HK-2 (cell line): ENCODE measurements around the gene MRPL28.
"Not testable (repeated sequence)": the region's sequence is repeated elsewhere in the genome, so short reads cannot be mapped to it uniquely, and the experiment has no call there.

Source experiments
- DNase-seq: peaks from one replicate; pipeline ENCODE4 v3.0.0-alpha.2; 2018; ENCODE audit not compliant: unreplicated experiment

Gene MRPL28

DNA sequence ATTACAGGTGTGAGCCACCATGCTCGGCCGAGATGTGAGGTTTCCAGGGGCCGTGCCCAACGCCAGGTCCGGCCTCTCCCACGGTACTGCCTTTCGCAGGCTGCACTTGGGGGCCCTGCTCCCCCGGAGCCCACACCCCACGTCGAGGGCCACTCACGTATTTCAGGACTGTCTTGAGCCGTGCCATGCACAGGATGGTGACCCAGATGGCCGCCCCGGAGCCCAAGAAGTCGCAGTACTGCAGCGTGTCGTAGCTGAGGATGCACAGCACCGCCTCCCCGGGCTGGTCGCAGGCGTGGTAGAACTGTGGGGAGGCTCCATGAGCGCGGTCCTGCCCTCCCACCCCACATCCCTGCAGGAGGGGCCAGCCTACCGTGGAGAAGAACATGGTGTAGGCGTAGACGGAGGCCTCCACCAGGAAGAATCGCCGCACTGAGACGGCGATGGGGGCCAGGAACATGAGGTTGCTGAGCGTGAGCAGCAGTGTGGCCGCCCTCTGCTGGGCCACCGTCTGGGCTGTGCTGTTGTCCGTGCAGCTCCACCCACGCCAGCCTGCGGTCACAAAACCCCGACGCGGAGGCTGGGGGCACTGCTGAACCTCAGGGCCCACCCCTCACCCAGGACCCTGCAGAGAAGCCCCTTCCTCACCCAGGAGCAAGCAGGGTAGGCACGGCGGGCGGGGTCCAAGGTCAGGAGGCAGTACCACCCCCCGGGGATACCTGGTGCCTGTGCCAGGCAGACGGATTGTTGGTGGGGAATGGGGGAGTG is 3.7 kb upstream of the MRPL28 start:
- DNase-seq, result no peak

DNA sequence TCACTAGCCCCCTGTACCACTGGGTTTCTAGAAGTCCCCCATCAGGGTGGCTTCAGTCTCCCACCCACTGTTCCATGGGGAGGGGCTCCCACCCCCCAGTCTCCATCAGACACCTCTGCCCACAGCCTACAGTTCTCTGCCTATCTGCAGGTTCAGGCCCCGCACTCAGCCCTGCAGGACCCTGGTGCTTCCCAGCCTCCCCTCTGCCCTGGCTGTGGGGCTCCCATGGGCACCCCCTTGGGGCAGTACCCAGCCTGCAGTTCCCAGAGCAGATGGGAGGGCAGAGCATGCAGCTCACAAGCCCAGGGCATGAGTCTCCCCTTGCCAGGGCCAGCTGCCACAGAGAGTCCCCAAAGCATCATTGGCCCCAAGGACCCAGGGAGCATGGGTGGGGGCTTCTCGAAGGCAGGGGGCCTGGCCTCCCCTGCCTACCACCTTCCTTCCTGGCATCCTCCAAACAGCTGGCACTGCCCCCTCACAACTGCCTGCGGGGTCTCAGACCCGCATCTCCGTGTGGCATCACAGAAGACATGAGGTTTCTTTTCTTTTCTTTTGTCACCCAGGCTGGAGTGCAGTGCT is 2.8 kb upstream of the MRPL28 start:
- DNase-seq, result no peak

DNA sequence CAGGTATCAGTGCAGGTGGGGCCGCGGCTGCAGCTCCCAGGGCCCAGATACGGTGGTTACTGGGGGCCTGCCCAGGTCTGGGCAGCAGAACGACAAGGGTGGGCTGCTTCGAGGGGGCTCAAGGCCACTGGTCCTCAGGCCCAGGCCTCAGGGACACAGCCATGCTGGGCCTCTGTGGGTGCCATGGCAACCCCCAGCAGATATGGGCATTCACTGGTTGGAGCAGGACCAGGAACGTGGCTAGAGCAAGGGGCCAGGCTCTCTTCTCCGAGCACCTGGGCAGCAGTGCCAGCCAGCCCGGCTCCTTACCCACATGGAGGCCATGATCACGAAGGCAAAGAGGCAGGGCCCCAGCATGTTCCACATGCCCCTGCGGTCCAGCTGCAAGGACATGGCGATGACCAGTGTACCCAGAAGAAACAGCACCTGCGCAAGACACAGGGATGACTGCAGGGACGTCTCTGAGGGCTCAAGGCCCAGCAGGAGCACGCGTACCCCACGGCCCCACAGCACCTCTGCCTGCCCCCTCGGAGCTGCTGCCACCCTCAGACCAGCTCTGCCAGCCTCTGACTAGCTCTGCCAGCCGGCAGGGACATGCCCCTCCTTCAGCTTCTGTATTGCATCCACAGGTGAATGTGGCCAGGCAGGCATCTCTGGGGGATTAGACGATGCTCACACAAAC is 2.1 kb upstream of the MRPL28 start:
- no peak for DNase-seq

DNA sequence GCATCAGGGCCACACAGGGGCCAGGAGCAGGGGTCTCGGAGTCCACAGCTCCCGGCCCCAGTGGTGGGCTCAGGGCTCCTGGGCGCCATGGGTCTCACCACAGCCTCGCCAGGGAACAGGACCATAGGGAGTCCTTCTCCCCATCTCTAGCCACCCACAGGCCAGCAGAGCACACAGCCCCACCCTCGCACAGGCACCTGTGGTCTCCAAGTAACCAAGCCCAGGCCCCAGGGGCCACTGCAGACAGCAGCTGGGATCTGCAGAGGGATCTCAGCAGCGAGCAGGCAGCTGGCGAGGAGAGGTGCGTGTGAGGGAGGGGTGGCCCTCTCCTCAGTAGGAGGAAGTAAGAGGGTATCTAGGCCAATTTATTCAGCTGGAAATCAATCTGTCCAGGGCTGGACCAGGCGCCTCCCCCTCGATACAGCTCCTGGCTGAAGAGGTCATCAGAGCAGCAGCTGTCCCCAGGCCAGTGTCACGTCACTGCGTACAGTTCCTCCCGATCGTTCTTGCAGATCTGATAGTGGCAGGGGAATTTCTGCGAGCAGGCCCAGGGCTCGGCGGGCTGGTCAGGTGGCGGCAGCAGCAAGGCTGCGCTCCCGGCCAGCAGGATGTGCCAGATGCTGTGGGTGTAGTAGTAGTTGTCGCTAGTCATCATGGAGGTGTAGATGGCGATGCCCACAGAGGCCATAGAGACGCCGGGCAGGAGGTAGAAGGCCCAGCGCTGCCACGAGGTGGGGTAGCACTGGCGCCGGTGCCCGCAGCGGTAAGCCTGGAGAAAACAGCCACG is 1.4 kb upstream of the MRPL28 start:
- DNase-seq, result no peak

DNA sequence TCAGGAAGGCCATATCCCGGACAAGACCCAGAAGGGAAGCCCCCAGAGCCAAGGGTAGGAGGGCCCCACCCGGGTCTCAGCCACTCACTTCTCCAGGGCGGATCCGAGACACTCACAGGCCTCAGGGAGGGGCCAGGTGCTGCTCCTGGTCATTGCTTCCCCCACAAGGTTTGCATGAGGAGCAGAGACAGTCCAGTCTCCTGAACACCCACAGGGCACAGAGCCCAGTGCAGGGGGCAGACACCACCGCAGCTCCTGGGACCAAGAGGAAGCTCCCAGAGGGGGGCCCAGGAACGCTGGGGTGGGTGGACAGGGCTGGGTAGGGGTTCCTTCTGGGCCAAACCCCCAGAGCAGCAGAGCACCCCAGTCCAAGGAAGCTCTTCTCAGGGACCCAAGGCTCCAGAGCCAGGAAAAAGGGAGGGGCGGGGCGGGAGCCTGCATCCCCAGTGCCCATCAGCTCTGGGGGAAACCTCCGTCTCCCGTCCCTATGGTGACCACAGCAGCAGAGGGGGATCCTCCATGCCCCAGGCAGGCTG is 709 bp upstream of the MRPL28 start:
- DNase-seq, result peak; percentile 29

DNA sequence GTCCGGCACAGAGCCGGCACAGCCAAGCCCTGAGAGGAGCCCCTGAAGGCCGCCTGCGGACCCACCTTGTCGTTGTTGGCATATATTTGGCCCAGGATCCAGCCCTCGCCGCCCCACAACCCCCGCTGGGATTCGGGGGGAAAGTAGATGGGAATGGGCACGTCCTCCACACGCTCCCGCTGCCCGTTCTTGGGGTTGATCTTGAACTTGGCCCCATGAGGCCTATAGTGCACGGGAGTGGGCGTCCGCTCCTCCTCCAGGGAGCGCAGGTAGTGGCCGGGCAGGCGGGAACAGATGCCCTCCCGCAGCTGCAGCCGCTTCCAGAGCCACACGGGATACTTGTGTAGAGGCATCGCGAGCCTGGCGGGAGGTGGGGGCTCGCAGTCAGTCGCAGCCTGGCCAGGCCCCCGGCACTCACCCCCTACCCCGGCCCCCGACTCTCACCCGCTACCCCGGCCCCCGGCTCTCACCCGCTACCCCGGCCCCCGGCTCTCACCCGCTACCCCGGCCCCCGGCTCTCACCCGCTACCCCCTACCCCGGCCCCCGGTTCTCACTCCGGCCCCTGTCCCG is 387 bp downstream of the MRPL28 start:
- no peak for DNase-seq

DNA sequence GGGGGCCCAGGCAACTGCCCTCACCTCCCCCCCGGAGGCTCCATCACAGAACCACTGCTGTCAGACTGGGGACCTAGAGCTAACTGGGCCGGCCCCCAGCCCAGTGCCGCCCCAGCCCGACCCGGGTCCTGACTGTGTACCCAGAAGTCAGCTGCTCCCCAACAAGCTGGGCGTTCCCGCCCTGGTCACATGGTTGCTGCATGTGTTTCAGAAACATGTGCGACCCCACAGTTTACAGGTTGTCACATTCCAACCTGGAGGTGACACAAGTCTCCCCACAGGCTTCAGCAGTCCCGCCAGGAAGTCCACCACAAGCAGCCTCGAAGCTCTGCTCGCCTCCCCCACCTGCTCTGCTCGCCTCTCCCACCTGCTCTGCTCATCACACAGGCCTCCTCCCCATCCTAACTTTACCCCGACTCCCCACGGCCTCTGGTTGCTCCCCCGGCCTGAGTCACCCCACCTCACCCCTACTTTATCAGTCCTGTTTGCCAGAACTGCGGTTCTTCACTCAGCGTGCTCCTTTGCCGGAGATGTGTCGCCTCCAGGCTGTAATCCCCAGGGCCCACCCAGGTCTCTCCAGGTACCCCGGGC is 968 bp downstream of the MRPL28 start:
- DNase-seq, result no peak

DNA sequence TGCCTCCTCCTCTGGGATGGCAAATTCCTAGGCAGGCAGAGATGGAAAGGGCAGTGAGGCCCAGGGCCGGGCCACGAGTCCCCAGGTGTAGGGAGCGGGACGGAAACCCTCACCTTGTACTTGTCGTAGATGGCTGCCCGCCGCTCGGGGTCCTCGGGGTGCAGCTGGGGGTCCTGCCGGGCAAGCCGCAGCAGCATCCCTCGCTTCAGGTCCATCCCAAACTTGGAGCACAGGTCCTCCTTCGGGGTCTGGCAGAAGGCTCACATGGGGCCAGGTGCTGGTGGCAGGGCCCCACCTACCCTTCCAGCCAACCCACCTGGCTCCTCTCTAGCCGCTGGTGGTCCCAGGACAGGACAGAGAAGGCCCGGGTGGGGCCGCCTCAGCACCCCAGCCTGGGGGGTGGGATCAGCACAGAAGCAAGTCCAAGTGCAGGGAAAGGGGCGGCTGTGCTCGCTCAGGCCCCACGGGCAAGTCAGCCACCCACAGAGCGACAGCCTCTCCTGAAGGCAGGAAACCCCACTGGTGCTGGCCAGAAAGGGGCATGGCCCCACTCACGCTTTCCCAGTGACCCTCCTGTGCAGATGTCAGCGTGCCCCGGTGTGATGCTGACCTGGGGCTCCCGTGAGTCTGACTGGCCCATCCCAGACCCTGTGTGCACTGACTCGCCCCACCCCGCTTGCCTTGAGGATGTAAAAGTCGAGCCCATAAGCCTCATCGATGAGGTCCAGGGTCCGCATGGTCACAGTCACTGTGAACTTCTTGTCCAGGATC is 1.8 kb downstream of the MRPL28 start:
- DNase-seq, result no peak

DNA sequence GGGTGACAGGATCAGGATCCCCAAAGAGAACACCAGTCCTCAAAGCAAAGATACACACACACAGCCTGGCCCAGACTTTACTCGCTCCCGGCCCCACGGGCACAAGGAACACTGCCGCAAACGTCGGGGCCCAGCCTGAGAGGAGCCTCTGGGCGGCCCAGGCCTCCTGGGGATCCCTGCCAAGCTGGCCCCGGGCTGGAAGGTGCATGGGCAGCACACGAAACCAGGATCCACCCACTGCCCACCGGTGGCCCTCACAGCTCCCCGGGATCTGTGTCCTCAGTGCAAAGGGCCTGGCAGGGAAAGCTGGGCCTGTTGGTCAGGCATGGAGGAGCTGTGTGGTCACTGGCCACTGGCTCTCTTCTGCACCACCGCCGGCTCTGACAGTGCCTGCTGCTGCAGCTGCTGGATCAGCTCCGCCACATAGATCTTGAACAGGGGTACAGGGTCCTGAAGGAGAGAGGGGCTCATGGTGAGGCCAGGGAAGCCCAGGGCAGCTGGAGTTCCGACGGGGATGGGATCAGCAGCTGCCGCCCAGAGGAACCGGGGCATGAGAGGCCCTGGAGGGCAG is 2.9 kb downstream of the MRPL28 start:
- DNase-seq, result no peak

DNA sequence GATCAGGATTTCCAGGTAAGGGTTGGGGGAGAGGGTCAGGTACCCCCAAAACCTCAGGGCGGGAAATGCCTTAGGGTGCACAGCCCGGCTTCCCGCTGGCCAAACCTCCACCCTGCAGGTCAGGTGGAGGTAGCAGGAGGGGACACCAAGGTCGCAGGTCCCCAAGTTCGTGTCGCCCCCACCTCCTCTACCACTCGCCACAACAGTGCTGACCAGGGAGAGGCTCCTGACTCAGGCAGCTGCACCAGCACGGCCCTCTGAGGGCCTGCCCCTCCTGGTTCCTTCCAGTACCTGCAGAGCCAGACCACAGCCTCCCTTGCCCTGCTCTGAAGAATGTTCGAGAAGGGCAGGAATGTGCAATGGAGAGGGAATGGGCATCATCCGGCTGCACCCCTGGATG is 3.9 kb downstream of the MRPL28 start:
- no peak for DNase-seq

DNA sequence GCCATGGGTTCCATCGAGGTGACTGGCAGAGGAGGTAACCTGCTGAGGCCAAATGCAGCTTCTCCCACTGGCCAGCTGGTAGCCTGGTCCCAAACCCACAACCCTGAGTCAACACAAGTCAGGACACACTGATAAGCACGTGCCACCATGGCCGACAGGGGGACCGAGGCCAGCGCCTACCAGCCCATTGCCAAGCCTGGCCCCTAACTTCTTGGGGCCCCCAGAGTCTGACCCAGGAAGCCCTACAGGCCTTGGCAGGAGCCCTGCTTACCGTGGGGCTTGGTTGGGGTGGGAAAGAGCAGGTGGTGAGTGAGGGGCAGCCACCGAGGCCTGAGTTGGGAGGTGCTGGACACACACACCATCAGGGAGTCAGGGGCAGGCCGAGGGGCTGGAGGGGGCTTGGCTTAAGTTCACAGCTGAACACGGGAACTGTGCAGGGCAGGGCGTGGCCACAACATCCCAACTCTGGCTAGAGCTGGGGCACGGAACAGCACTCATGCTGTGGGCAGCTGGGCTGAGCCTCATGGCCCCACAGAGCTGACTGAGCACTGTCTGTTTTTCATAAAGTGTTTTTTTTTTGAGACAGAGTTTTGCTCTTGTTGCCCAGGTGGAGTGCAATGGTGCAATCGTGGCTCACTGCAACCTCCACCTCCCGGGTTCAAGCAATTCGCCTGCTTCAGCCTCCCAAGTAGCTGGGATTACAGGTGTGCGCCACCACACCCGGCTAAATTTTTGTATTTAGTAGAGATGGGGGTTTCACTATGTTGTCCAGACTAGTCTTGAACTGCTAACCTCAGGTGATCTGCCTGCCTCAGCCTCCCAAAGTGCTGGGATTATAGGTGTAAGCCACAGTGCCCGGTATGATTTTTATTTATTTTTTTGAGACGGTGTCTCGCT is 5.5 kb downstream of the MRPL28 start:
- DNase-seq, result no peak

DNA sequence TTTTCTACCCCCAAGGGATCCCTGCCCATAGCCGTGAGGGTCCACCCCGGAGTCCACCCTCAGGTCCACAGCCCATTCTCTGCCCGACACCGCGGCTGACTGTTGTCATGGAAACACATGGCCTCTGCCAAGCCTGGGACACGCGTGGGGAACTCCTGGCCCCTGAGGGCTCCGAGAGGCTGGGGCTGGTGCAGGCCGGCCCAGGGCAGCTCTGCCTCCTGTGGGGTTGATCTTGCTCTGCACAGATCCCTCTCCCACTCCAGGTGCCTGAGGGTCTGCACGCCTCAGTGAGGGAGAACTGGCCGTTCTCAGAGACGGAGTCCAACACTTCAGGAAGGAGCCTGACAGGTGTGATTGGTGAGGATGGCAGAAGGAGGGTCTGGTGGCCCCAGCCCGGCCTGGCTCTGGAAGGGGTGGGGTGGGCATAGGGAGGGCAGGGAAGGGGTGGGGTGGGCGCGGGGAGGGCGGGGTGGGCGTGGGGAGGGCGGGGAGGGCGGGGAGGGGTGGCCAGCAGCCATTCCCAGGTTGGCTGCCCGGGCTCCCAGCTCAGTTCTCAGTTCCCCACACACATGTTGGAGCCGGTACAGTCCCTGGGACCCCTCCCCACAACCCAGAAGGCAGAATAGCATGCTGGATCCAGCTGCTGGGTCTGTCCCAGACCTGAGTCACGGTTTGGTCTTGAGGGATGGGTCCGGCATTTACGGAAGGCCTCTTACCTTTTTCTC is 6.4 kb downstream of the MRPL28 start:
- DNase-seq, result no peak

DNA sequence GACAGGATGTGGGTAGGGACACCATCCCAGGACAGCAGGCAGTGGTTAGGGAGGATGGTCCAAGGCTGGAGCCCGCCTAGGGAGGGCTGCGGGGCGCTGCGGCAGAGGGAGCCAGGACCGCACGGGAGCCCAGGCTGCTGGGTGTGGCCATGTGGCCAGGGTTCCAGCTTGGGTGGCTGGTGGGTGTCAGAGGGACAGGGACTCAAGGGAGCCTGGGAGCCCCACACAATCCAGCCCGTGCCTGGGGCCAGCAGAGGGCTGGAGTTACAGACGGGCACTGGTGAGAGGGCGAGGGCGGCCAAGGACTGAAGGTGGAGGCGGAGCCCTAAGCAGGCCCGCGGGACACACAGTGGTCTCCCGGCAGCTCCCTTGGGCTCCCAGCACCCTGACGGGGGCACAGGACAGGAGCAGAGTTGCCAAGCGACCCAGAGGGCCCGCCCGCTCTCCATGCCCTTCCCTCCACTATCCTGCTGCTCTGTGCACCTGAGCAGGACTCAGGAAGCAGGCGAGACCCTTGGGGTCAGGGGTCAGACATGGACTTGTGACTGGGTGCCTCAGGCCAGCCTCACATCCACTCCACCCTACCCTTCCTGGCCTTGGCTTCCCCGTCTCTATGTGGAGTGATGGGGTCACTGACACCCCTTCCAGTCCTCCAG is 7.1 kb downstream of the MRPL28 start:
- DNase-seq, result no peak

DNA sequence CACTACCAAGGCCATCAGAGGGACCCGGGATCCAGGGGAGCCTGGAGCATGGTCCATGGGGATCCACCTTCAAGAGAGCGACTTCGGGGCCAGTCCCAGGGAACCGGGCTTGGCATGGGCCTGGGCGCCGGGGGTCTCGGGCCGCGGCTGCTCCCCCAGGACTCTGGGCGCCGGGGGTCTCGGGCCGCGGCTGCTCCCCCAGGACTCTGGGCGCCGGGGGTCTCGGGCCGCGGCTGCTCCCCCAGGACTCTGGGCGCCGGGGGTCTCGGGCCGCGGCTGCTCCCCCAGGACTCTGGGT is 7.7 kb downstream of the MRPL28 start:
- not testable (repeated sequence) for DNase-seq

DNA sequence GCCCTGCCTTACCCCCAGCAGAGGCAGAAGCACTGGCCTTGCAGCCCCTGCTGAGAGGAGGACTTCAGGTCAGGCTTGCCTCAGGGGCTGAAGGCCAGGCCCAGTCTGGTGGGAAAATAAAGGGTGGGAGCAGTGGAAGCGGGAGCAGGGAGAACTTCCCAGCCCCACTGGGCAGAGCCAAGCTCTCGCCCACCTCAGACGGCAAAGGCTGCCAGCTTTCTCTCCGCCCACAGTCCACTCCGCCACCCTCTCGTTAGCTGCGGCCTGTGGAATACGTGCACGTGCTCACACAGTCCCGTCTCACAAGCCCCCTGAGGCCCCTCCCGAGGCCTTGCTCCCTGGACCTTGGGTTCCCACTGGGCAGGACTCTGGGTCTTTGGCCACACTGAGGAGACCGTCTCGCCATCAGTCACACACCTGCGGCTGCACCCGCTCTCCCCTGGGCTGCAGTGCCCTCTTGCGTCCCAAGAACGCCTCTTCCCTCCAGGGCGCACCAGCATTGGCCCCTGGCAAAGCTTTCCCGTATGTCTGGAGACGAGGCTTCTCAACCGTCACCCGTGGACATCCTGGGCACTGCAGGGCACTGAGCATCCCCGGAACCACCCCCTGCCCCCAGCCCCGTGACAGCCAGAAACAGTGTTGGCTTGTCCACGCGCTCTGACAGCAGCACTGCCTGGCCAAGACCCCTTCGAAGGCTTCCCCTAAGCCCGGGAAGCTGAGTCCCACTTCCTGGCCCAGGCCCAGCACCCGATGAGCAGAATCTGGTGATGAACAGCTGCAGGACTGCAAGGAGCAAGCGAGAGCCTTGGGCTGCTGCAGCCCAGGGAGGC is 8.3 kb downstream of the MRPL28 start:
- DNase-seq, result peak; percentile 74

DNA sequence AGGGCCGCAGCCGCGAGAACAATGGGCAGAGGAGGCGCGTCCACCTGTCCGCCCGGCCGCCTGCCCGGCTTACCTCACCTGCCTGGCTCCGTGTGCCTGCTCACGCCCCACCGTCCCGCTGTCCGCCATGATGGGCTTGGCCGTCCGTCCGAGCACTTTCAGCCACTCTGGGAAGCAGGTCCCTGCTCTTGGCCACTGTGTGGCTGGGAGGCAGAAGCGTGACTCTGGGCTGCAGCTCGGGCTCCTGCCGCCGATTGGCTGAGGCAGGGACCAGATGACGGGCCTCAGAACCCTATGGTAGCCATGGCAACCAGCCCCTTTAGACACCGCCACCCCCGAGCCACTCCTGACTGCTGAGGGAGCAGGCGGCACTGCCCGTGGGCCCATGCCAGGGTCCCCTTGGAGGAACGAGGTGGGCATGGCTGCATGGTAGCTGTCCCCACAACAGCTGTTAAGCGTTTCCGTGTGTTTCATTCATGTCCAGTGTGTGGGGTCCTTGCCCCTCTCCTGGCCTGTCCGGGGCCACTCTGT is 8.9 kb downstream of the MRPL28 start:
- no peak for DNase-seq

DNA sequence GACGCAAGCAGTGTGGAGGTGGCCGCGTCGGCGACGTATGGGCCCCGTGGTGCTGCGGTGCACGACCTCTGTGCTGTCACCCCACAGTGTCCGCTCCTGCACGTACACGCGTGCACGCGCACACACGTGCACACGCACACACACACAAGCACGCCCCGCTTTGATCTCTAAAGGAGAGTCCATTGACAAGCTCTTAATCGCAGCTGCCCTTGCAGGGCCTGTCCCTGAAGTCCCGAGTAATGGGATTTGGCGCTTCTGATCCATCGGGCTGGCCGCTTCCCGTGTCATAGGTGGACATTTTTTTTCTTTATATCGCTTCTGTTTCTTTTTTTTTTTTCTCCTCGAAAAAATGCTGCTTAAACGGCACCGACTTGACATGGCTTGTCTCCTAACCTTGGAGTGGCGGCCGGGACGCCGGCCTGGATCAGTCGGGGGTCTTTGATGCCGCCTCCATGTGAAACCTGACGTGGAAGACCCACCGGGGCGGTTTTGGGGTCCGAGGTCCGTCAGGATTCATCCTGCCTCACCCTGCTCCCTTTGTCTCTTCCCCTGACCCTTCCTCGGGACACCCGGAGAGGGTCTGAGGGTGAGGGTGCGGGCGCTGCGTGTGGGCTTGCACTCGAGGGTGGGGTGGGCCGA is 9.5 kb downstream of the MRPL28 start:
- DNase-seq, result no peak
